ENCODE measurements around the gene TPPP. TPM values are rescaled to one million over a fixed set of nuclear protein-coding genes. Genes with fewer than 3 reads are reported as not detected.

TPPP gene
- polyA plus RNA-seq, 1 donor (not counting 4 experiments of a cell fraction or from before 2014, with no cell fraction given) = 0.88 TPM

- H3K79me2 ChIP-seq (ENCODE audit: control insufficient read depth, insufficient read depth, low read length) = no peaks in the 10 kb centered on the region
- peaks cover 17 to 29% of the 10 kb centered on the region in 2 experiments for H3K36me3 ChIP-seq (ENCODE audit: control insufficient read depth in 2 of 2, extremely low read depth in 1 of 2, insufficient read depth in 2 of 2, low read length in 2 of 2)
- no peak overlapping the region for H2AFZ ChIP-seq (ENCODE audit: control insufficient read depth, low read length)
- no peaks in the 10 kb centered on the region for H3K9me3 ChIP-seq (ENCODE audit: control insufficient read depth, low read depth, low read length)
- FAIRE-seq = no peak
- no peak for TF ChIP-seq EZH2 (IDR thresholded peaks at IDR 0.05; ENCODE audit: low read length)
- TF ChIP-seq, protein P1, sequence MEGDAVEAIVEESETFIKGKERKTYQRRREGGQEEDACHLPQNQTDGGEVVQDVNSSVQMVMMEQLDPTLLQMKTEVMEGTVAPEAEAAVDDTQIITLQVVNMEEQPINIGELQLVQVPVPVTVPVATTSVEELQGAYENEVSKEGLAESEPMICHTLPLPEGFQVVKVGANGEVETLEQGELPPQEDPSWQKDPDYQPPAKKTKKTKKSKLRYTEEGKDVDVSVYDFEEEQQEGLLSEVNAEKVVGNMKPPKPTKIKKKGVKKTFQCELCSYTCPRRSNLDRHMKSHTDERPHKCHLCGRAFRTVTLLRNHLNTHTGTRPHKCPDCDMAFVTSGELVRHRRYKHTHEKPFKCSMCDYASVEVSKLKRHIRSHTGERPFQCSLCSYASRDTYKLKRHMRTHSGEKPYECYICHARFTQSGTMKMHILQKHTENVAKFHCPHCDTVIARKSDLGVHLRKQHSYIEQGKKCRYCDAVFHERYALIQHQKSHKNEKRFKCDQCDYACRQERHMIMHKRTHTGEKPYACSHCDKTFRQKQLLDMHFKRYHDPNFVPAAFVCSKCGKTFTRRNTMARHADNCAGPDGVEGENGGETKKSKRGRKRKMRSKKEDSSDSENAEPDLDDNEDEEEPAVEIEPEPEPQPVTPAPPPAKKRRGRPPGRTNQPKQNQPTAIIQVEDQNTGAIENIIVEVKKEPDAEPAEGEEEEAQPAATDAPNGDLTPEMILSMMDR (optimal IDR thresholded peaks at IDR 0.05 in 1 of 3, IDR thresholded peaks at IDR 0.05 in 1 of 3, conservative IDR thresholded peaks at IDR 0.05 in 1 of 3; ENCODE audit: extremely low read depth in 1 of 3, insufficient read depth in 2 of 3, low read length in 3 of 3) = no peak
- DNase-seq (ENCODE audit: low read depth, low spot score) = no peak
- no peaks in the 10 kb centered on the region for H3K9me1 ChIP-seq (ENCODE audit: control insufficient read depth, extremely low read depth, insufficient read depth, low read length)
- no peak overlapping the region for H3K9ac ChIP-seq (ENCODE audit: control insufficient read depth, extremely low read depth, insufficient read depth, low read length)
- no peak overlapping the region for H3K4me2 ChIP-seq (ENCODE audit: control insufficient read depth, extremely low read depth, insufficient read depth, low read depth, low read length)
- dilution Hi-C loops (cut with MboI; ENCODE audit: extremely low pct_ligation_motif_present, low sequenced_read_pairs) = no loop called here
- H3K27ac ChIP-seq (ENCODE audit: control insufficient read depth, insufficient read depth, low read length) = no peak overlapping the region
- no peak overlapping the region for H3K4me3 ChIP-seq (ENCODE audit: control insufficient read depth in 2 of 3, extremely low read depth in 1 of 3, insufficient read depth in 2 of 3, low read depth in 1 of 3, low read length in 3 of 3)
- H3K4me1 ChIP-seq (ENCODE audit: control insufficient read depth, extremely low read depth, insufficient read depth, low read length) = no peaks in the 10 kb centered on the region
- H4K20me1 ChIP-seq (ENCODE audit: control insufficient read depth, extremely low read depth, insufficient read depth, low read length) = no peaks in the 10 kb centered on the region
- no peaks in the 10 kb centered on the region for H3K27me3 ChIP-seq (ENCODE audit: control insufficient read depth, extremely low read depth, insufficient read depth, low read length)
These were observed 70.1 kb downstream of the TPPP start for GRCh38 chr5:622946-623522.

DNA sequence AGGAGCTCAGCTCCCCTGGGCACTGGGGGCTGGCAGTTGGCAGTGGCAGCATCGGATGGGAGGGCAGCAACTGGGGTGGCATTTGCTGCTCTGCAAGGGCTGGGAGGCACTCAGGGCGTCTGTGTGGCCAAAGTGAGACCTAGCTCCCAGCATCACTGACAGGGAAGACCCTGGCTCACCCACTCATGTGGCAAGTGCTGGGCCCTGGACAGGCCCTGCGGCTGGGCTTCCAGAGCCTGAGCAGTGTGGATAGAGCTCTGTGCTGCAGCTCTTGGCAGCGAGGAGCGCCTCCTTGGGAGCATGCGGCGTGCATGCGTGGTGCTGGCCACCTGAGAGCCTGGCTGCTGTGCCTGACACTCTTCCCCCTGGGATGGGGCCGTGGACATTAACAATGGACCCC, 70.8 kb downstream of the TPPP start:
- no peak for DNase-seq (ENCODE audit: low read depth, low spot score)
- dilution Hi-C loops (cut with MboI; ENCODE audit: extremely low pct_ligation_motif_present, low sequenced_read_pairs) = no loop called here
- no peak overlapping the region for H2AFZ ChIP-seq (ENCODE audit: control insufficient read depth, low read length)
- no peak for FAIRE-seq
- TF ChIP-seq, protein P1 (optimal IDR thresholded peaks at IDR 0.05 in 1 of 3, IDR thresholded peaks at IDR 0.05 in 1 of 3, conservative IDR thresholded peaks at IDR 0.05 in 1 of 3; ENCODE audit: extremely low read depth in 1 of 3, insufficient read depth in 2 of 3, low read length in 3 of 3) = no peak
- no peak for TF ChIP-seq EZH2 (IDR thresholded peaks at IDR 0.05; ENCODE audit: low read length)
- H3K79me2 ChIP-seq (ENCODE audit: control insufficient read depth, insufficient read depth, low read length) = peaks cover 4% of the 10 kb centered on the region
- no peak overlapping the region for H3K9ac ChIP-seq (ENCODE audit: control insufficient read depth, extremely low read depth, insufficient read depth, low read length)
- H3K27me3 ChIP-seq (ENCODE audit: control insufficient read depth, extremely low read depth, insufficient read depth, low read length) = no peaks in the 10 kb centered on the region
- no peak overlapping the region for H3K4me3 ChIP-seq (ENCODE audit: control insufficient read depth in 2 of 3, extremely low read depth in 1 of 3, insufficient read depth in 2 of 3, low read depth in 1 of 3, low read length in 3 of 3)
- H3K27ac ChIP-seq (ENCODE audit: control insufficient read depth, insufficient read depth, low read length) = no peak overlapping the region
- H3K36me3 ChIP-seq (ENCODE audit: control insufficient read depth in 2 of 2, extremely low read depth in 1 of 2, insufficient read depth in 2 of 2, low read length in 2 of 2) = peaks cover 13 to 29% of the 10 kb centered on the region in 2 experiments
- no peaks in the 10 kb centered on the region for H4K20me1 ChIP-seq (ENCODE audit: control insufficient read depth, extremely low read depth, insufficient read depth, low read length)
- no peak overlapping the region for H3K4me2 ChIP-seq (ENCODE audit: control insufficient read depth, extremely low read depth, insufficient read depth, low read depth, low read length)
- H3K9me1 ChIP-seq (ENCODE audit: control insufficient read depth, extremely low read depth, insufficient read depth, low read length) = no peaks in the 10 kb centered on the region
- no peaks in the 10 kb centered on the region for H3K4me1 ChIP-seq (ENCODE audit: control insufficient read depth, extremely low read depth, insufficient read depth, low read length)
- no peaks in the 10 kb centered on the region for H3K9me3 ChIP-seq (ENCODE audit: control insufficient read depth, low read depth, low read length)

Measured in keratinocyte (primary cell).